Hepatocyte (in vitro differentiated cells): ENCODE measurements around the gene DIS3L2. TPM values are rescaled to one million over a fixed set of nuclear protein-coding genes. Genes with fewer than 3 reads are reported as not detected.

Source experiments
- DNase-seq: peaks from one replicate; pipeline ENCODE4 v3.0.0-alpha.2; 2016; ENCODE audit warnings: low spot score
- H2AFZ ChIP-seq: fragments of 200-600 bp; sonication (generic); 2 replicates; pipeline ENCODE4 v1.6.0; 2016; ENCODE audit warnings: antibody characterized with exemption, mild to moderate bottlenecking
- H3K27ac ChIP-seq: fragments of 200-600 bp; sonication (generic); 2 replicates; pipeline ENCODE4 v1.5.1; 2016; ENCODE audit warnings: mild to moderate bottlenecking
- H3K27me3 ChIP-seq: fragments of 200-600 bp; sonication (generic); 2 replicates; pipeline ENCODE4 v1.6.1; 2016
- H3K36me3 ChIP-seq: fragments of 200-600 bp; sonication (generic); replicated peaks from 2 replicates; pipeline ENCODE4 v1.5.1; 2016; ENCODE audit warnings: low read depth; ENCODE audit not compliant: insufficient read depth
- H3K4me1 ChIP-seq: fragments of 200-600 bp; sonication (generic); 2 replicates; pipeline ENCODE4 v1.5.1; 2016; ENCODE audit warnings: mild to moderate bottlenecking, moderate library complexity; ENCODE audit not compliant: insufficient read depth
- H3K4me2 ChIP-seq: fragments of 200-600 bp; sonication (generic); 2 replicates; pipeline ENCODE4 v1.6.0; 2016
- H3K4me3 ChIP-seq: fragments of 200-600 bp; sonication (generic); 2 replicates; pipeline ENCODE4 v1.5.1; 2016; ENCODE audit warnings: mild to moderate bottlenecking
- H3K79me2 ChIP-seq: fragments of 200-600 bp; sonication (generic); 2 replicates; pipeline ENCODE4 v1.6.0; 2017; ENCODE audit warnings: mild to moderate bottlenecking
- H3K9me2 ChIP-seq: fragments of 200-600 bp; sonication (generic); replicated peaks from 2 replicates; pipeline ENCODE4 v1.6.0; 2017; ENCODE audit warnings: mild to moderate bottlenecking; ENCODE audit not compliant: insufficient read depth
- H3K9me3 ChIP-seq: fragments of 200-600 bp; sonication (generic); 2 replicates; pipeline ENCODE4 v1.5.1; 2016; ENCODE audit warnings: low read depth, mild to moderate bottlenecking
- H4K20me1 ChIP-seq: fragments of 200-600 bp; sonication (generic); 2 replicates; pipeline ENCODE4 v1.6.0; 2016; ENCODE audit warnings: mild to moderate bottlenecking; ENCODE audit not compliant: insufficient read depth, poor library complexity, severe bottlenecking
- EZH2 ChIP-seq: fragments of 200-600 bp; sonication (generic); IDR thresholded peaks from 2 replicates; pipeline ENCODE4 v1.6.1; 2016; ENCODE audit warnings: antibody characterized with exemption, mild to moderate bottlenecking, borderline replicate concordance
- EZH2phosphoT487 ChIP-seq: fragments of 200-600 bp; sonication (generic); IDR thresholded peaks from one replicate; pipeline ENCODE4 v1.6.1; 2018; ENCODE audit warnings: antibody characterized with exemption, mild to moderate bottlenecking, low read depth, moderate library complexity; ENCODE audit not compliant: unreplicated experiment, severe bottlenecking
- WGBS: methylation state at CpG from one replicate; pipeline ENCODE4 v1.1.6; 2016; ENCODE audit warnings: low lambda C conversion rate; ENCODE audit errors: missing lambda C conversion rate; 5-methylcytosine and 5-hydroxymethylcytosine counted together
- polyA plus RNA-seq: library from polyadenylated mRNA; unstranded; fragments of >200 nt; fragmentation: Nextera tagmentation; extraction: Ambion mirVana; gene quantifications from 2 replicates; pipeline ENCODE4 v1.2.1, GENCODE V29; 2016
- total RNA-seq: library from RNA; depleted of rRNA; stranded (reverse); fragments of >200 nt; gene quantifications from 2 replicates; pipeline ENCODE4 v1.2.3, GENCODE V29; 2014
- TF ChIP-seq, protein P1 (sequence below): fragments of 200-600 bp; sonication (generic); IDR thresholded peaks from 2 replicates; pipeline ENCODE4 v1.5.1; 2016; ENCODE audit warnings: antibody characterized with exemption, mild to moderate bottlenecking; ENCODE audit not compliant: poor library complexity

The DIS3L2 gene
- total and polyA plus RNA-seq, 2 experiments from 2014 or later = 19.5 to 20.0 TPM

DNA sequence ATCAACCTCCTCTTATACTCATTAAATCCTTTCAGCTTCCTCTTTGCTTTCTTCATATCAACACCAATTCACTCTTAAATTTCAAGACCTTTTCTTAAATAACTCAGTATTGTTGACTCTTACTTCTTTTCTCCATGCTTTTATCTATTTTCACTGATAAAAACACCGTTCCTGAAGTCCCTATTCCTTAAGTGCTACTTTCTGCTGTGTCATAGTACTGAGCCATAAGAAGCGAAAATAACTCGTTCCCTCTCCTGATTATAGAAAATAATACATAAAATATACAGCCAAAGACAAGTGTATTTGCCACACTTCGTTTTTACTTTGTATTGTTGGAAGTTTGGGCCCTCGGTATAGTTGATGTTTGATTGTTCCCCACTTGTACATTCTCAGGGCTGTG is 181.0 kb downstream of the DIS3L2 start:
- Histone ChIP-seq H3K4me3 (no peak overlapping the region), H2AFZ (no peak overlapping the region), H3K36me3 (no peaks in the 10 kb centered on the region), H3K9me2 (no peaks in the 10 kb centered on the region), H3K9me3 (no peaks in the 10 kb centered on the region), H3K4me1 (no peaks in the 10 kb centered on the region), H4K20me1 (no peaks in the 10 kb centered on the region), H3K27me3 (no peaks in the 10 kb centered on the region), H3K27ac (no peak overlapping the region), H3K4me2 (no peak overlapping the region), H3K79me2 (no peaks in the 10 kb centered on the region)
- no peak for DNase-seq
- TF ChIP-seq, protein P1, sequence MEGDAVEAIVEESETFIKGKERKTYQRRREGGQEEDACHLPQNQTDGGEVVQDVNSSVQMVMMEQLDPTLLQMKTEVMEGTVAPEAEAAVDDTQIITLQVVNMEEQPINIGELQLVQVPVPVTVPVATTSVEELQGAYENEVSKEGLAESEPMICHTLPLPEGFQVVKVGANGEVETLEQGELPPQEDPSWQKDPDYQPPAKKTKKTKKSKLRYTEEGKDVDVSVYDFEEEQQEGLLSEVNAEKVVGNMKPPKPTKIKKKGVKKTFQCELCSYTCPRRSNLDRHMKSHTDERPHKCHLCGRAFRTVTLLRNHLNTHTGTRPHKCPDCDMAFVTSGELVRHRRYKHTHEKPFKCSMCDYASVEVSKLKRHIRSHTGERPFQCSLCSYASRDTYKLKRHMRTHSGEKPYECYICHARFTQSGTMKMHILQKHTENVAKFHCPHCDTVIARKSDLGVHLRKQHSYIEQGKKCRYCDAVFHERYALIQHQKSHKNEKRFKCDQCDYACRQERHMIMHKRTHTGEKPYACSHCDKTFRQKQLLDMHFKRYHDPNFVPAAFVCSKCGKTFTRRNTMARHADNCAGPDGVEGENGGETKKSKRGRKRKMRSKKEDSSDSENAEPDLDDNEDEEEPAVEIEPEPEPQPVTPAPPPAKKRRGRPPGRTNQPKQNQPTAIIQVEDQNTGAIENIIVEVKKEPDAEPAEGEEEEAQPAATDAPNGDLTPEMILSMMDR = no peak
- TF ChIP-seq EZH2 (no peak), EZH2phosphoT487 (no peak)
- WGBS = 85% methylated on average over 5 of the region's 5 CpGs

DNA sequence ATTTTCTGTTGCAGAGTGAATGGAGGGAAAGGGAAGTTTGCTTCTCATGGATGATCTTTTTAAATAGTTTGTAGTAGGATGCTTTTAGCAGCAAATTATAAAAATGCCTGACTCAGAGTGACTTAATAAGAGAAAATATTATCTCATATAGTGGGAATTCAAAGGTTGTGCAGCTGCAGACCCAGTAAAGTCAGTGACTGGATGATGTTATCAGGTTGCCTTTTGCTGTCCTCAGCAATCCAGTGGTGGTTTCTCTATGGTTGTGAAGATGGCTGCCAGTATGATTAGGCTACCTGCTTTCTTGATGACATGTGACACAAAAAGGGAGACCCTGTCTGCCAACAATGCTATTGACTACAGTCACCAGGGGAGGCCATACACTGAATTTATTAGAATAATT is 184.8 kb downstream of the DIS3L2 start:
- no peak for TF ChIP-seq EZH2phosphoT487
- TF ChIP-seq, protein P1 = no peak
- no peak for TF ChIP-seq EZH2
- no peak overlapping the region for H3K4me2 ChIP-seq

DNA sequence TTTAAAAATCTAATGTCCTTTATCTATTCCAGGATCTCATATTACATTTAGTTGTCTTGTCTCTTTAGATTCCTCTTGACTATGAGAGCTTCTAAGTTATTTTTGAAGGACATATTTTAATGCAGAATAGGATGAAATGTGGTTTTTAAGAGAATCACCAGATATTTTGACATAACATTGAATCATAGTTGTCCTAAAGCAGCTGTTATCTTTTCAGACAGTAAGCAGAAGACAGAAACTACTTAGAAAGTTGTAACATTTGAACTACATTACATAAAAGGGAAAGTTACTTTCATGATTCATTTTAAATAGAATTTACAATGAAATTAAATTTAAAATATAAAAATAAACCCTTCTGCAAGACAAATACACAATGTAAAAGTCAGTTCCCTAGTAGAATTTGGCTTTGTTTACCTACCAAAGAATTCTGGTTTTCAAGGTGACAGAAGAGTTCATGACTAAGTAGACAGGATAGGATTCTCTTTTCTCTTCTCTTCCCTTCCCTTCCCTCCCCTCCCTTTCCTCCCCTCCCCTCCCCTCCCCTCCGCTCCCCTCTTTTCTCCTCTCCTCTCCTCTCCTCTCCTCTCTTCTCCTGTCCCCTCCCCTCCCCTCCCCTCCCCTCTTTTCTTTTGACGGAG is 186.0 kb downstream of the DIS3L2 start:
- Histone ChIP-seq H3K79me2 (no peaks in the 10 kb centered on the region), H3K9me2 (no peaks in the 10 kb centered on the region), H4K20me1 (no peaks in the 10 kb centered on the region), H3K36me3 (no peaks in the 10 kb centered on the region), H3K4me2 (no peak overlapping the region), H3K9me3 (no peaks in the 10 kb centered on the region), H3K4me1 (no peaks in the 10 kb centered on the region), H3K27me3 (no peaks in the 10 kb centered on the region), H3K4me3 (no peak overlapping the region), H2AFZ (no peak overlapping the region), H3K27ac (no peak overlapping the region)
- TF ChIP-seq EZH2 (no peak), EZH2phosphoT487 (no peak)
- TF ChIP-seq, protein P1 = no peak
- no peak for DNase-seq
- 100% methylated on average over 1 of the region's 2 CpGs for WGBS

More for the DNA sequence above, 184.8 kb downstream of the DIS3L2 start:
- Histone ChIP-seq H3K36me3 (no peaks in the 10 kb centered on the region), H2AFZ (no peak overlapping the region), H3K9me2 (no peaks in the 10 kb centered on the region), H3K4me1 (no peaks in the 10 kb centered on the region), H3K79me2 (no peaks in the 10 kb centered on the region), H3K27me3 (no peaks in the 10 kb centered on the region), H3K4me3 (no peak overlapping the region), H3K9me3 (no peaks in the 10 kb centered on the region), H4K20me1 (no peaks in the 10 kb centered on the region), H3K27ac (no peak overlapping the region)
- no peak for DNase-seq

DNA sequence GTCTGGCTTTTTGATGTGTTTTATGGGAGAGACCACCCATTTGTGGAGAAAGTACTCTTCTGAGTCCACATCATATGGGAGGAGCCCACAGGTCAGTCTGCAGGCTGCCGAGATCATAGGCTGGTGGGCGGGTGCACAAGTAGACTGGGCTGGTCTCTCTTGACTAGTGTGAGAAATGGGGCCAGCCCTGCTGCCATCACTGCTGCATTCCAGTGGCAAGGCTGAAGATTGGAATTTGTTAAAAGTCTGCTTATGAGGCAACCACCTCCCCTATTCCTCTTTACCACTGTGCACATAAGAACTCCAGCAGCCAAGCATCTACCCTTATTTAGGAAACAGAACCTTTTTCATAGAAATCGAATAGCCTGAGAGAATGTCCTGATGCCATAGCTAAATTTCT is 200.7 kb downstream of the DIS3L2 start:
- WGBS = 88% methylated on average over 3 of the region's 3 CpGs

More for the DNA sequence above, 200.7 kb downstream of the DIS3L2 start:
- Histone ChIP-seq H3K4me2 (no peak overlapping the region), H3K9me3 (no peaks in the 10 kb centered on the region), H3K27ac (no peak overlapping the region), H3K27me3 (no peaks in the 10 kb centered on the region), H3K4me1 (peaks cover 7% of the 10 kb centered on the region), H3K36me3 (no peaks in the 10 kb centered on the region), H3K79me2 (no peaks in the 10 kb centered on the region), H3K4me3 (no peak overlapping the region), H2AFZ (no peak overlapping the region), H3K9me2 (no peaks in the 10 kb centered on the region), H4K20me1 (no peaks in the 10 kb centered on the region)
- DNase-seq = no peak
- TF ChIP-seq EZH2 (no peak), EZH2phosphoT487 (no peak)
- TF ChIP-seq, protein P1 = no peak
